ENCODE measurements around the gene CACNA1E.

CACNA1E gene

DNA sequence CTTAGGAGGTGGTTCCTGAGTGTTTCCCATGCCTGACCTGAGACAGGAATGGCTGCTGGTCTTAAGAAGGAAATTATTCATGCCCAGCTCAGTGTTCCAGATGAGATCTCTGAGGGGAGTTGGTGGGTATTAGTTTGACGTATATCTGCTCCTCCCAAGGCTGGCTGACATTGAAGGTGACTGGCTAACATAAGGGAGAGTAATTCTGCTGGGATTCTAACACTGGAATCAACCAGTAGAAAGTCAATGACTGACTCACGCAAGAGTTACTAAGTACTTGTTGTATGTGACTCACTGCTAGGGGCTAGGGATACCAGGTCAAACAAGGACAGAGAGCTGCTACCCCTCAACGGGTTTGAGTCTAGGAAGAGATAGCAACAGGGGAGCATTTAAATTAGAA is 177.3 kb downstream of the CACNA1E start:
- H3K4me1 ChIP-seq (ENCODE audit: insufficient read depth, low read length), result peaks cover 6% of the 10 kb centered on the region; the same call in 1 of the 2 replicates
- no peaks in the 10 kb centered on the region for H3K36me3 ChIP-seq (ENCODE audit: insufficient read depth, low read length)
- no peaks in the 10 kb centered on the region for H3K27me3 ChIP-seq (ENCODE audit: insufficient read depth, low read length)
- H3K27ac ChIP-seq (ENCODE audit: low read depth, low read length), result no peak overlapping the region
- H3K9me3 ChIP-seq (ENCODE audit: insufficient read depth, low read depth, low read length), result no peaks in the 10 kb centered on the region
- H3K4me3 ChIP-seq (ENCODE audit: low read length), result no peak overlapping the region
- no peak overlapping the region for H3K9ac ChIP-seq (ENCODE audit: low read depth, low read length)
- WGBS, result 91% methylated on average over 3 of the region's 3 CpGs

DNA sequence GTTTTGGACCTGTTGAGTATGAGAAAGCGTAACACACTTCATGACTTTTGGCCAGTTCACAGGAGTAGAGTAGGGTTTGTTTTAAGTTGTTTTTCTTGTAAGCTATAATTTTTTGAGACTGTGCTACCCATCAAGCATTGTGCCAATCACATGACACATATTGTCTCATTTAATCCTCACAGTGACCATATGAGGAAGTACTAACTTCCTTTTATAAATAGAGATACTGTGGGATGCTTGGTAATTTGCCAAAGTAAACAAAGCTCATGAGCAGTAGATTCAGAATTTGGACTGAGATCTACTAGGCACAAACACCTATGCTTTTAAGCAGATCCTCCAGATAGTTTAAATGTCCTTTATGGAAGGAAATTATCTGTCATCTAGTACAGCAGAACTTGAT is 178.3 kb downstream of the CACNA1E start:
- no peaks in the 10 kb centered on the region for H3K36me3 ChIP-seq (ENCODE audit: insufficient read depth, low read length)
- H3K9ac ChIP-seq (ENCODE audit: low read depth, low read length), result no peak overlapping the region
- no peaks in the 10 kb centered on the region for H3K9me3 ChIP-seq (ENCODE audit: insufficient read depth, low read depth, low read length)
- 97% methylated on average over 1 of the region's 1 CpG for WGBS
- no peaks in the 10 kb centered on the region for H3K27me3 ChIP-seq (ENCODE audit: insufficient read depth, low read length)
- peaks cover 6% of the 10 kb centered on the region; the same call in 1 of the 2 replicates for H3K4me1 ChIP-seq (ENCODE audit: insufficient read depth, low read length)
- no peak overlapping the region for H3K27ac ChIP-seq (ENCODE audit: low read depth, low read length)
- no peak overlapping the region for H3K4me3 ChIP-seq (ENCODE audit: low read length)

DNA sequence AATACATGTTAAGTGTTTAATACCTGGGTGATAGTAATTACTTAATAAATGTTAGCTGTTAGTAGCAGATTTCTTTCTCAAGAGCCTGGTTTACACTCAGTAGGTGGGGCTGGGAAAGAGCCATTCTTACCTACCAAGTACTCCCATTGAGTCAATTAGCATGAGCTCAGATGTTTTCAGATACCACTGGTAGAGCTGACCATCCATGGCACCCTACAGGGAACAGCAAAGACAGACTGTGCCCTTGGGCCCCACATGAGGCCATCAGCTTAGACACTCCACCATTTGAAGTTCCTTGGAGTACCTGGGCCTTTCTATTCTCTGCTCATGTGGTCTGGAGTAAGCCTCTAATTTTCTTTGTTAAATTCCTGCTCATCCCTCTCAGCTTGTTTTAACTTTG is 179.3 kb downstream of the CACNA1E start:
- H3K27ac ChIP-seq (ENCODE audit: low read depth, low read length), result no peak overlapping the region
- no peaks in the 10 kb centered on the region for H3K36me3 ChIP-seq (ENCODE audit: insufficient read depth, low read length)
- H3K9ac ChIP-seq (ENCODE audit: low read depth, low read length), result no peak overlapping the region
- H3K9me3 ChIP-seq (ENCODE audit: insufficient read depth, low read depth, low read length), result no peaks in the 10 kb centered on the region
- H3K4me3 ChIP-seq (ENCODE audit: low read length), result no peak overlapping the region
- H3K27me3 ChIP-seq (ENCODE audit: insufficient read depth, low read length), result no peaks in the 10 kb centered on the region
- peaks cover 6% of the 10 kb centered on the region; the same call in 1 of the 2 replicates for H3K4me1 ChIP-seq (ENCODE audit: insufficient read depth, low read length)

DNA sequence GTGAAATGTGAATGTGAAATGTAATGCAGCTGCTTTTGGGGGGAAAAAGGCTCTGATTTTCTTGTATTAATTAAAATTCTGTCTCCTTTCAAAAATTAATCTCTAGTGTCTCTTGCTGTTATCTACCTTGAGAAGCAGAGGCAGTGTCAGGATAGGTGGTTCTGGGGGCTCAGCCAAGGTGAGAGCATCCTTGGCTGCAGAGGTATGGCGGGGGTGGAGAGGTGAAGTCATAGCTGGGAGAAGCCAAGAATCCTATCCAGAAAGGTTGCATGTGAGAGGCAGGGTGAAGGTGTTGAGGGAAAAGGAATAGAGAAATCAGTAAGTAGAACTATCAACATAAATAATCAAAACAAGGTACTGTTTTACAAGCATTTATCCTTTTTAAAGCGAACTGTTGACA is 181.2 kb downstream of the CACNA1E start:
- Histone ChIP-seq H3K9ac (ENCODE audit: low read depth, low read length) (no peak overlapping the region), H3K27ac (ENCODE audit: low read depth, low read length) (no peak overlapping the region), H3K4me3 (ENCODE audit: low read length) (no peak overlapping the region), H3K9me3 (ENCODE audit: insufficient read depth, low read depth, low read length) (no peaks in the 10 kb centered on the region), H3K27me3 (ENCODE audit: insufficient read depth, low read length) (no peaks in the 10 kb centered on the region), H3K4me1 (ENCODE audit: insufficient read depth, low read length) (peaks cover 9% of the 10 kb centered on the region; the same call in 1 of the 2 replicates), H3K36me3 (ENCODE audit: insufficient read depth, low read length) (no peaks in the 10 kb centered on the region)
- 79% methylated on average over 2 of the region's 2 CpGs for WGBS

DNA sequence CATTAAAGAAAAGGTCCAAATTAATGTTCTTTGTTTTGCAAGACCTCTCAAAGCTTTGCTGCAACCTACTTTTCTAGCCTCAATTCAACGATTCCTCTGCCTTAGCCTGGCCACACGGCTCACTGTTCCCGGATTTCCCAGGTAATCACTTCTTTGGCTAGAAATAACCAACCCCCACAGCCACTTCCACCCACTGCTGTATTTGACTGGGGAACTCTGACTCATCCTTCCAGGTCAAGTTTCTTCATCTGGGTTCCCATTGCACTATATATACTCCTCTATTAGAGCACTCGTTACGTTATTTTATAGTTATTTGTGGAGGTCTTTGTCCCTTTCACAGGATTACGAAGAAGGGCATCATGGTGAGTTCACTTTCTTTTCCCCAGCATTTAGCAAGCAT is 185.9 kb downstream of the CACNA1E start:
- Histone ChIP-seq H3K27ac (ENCODE audit: low read depth, low read length) (no peak overlapping the region), H3K4me1 (ENCODE audit: insufficient read depth, low read length) (peaks cover 4% of the 10 kb centered on the region; the same call in 1 of the 2 replicates), H3K4me3 (ENCODE audit: low read length) (no peak overlapping the region), H3K27me3 (ENCODE audit: insufficient read depth, low read length) (no peaks in the 10 kb centered on the region), H3K36me3 (ENCODE audit: insufficient read depth, low read length) (no peaks in the 10 kb centered on the region), H3K9ac (ENCODE audit: low read depth, low read length) (no peak overlapping the region), H3K9me3 (ENCODE audit: insufficient read depth, low read depth, low read length) (no peaks in the 10 kb centered on the region)
- 68% methylated on average over 4 of the region's 6 CpGs for WGBS

DNA sequence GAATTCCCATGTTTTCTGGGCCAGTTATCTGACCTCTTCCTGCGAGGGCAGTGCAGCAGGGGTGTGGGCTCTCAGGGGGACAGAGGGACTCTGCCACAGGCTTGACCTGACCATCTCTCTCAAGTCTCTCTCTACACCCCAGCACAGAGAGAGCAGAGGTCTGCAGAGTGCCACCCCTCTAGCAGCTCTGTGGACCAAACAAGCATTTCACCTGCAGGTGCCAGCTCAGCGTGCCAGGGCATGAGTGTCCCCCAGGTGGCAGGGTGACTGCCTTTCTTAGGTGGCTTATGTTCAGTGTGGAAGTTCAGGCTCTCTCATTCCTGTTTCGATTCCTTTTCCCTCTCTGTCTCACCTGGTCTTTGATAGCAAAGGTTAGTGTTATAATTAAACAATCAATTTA is 191.3 kb downstream of the CACNA1E start:
- WGBS, result 100% methylated on average over 2 of the region's 3 CpGs

DNA sequence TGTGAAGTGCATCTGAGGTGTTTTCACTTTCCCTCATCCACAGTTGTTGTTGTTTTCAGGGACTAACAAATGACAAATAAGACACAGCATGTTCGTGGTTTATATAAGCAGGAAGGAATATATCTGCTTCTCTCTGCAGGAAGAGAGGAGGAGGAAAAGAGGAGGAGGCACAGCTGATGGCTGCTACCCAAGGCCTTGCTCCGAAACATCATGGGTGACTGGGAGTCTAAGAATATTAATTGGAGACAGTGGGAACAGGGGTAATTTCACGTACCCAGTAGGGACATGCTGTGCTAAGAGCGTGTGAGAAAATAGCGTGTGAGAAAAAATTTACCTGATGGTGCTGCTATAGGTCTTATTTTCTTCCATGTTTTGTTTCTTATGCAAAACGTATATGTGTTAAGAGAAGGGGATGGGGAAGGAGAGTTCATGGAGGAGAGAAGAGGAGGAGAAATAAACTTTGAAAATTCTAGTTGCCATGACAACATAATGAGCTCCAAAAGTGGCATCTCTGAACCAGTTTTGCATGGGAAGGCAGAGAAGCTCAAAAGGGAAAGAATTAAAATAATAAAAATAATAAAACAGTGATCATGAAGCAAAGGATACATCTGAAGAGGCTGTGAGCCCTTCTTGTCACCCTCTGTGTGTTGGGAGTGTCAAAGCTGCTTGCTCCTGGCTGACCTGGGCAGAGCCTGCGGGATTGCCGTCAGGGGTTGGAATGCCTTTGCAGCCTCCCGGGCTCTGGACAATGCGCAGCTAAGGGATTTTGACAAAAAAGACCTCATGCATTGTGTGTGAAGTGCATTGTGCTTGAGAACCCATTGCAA is 192.0 kb downstream of the CACNA1E start:
- Histone ChIP-seq H3K4me3 (ENCODE audit: low read length) (no peak overlapping the region), H3K36me3 (ENCODE audit: insufficient read depth, low read length) (no peaks in the 10 kb centered on the region), H3K27ac (ENCODE audit: low read depth, low read length) (no peak overlapping the region), H3K4me1 (ENCODE audit: insufficient read depth, low read length) (0 out of 2 replicates have a peak, but pooled peaks cover 3% of the 10 kb centered on the region), H3K9me3 (ENCODE audit: insufficient read depth, low read depth, low read length) (no peaks in the 10 kb centered on the region), H3K9ac (ENCODE audit: low read depth, low read length) (no peak overlapping the region), H3K27me3 (ENCODE audit: insufficient read depth, low read length) (no peaks in the 10 kb centered on the region)
- WGBS, result 89% methylated on average over 10 of the region's 10 CpGs

More for the DNA sequence above, 191.3 kb downstream of the CACNA1E start:
- H3K9me3 ChIP-seq (ENCODE audit: insufficient read depth, low read depth, low read length), result no peaks in the 10 kb centered on the region
- H3K4me3 ChIP-seq (ENCODE audit: low read length), result no peak overlapping the region
- H3K4me1 ChIP-seq (ENCODE audit: insufficient read depth, low read length), result peaks cover 4% of the 10 kb centered on the region; the same call in 1 of the 2 replicates
- H3K36me3 ChIP-seq (ENCODE audit: insufficient read depth, low read length), result no peaks in the 10 kb centered on the region
- no peaks in the 10 kb centered on the region for H3K27me3 ChIP-seq (ENCODE audit: insufficient read depth, low read length)
- no peak overlapping the region for H3K9ac ChIP-seq (ENCODE audit: low read depth, low read length)
- H3K27ac ChIP-seq (ENCODE audit: low read depth, low read length), result no peak overlapping the region

DNA sequence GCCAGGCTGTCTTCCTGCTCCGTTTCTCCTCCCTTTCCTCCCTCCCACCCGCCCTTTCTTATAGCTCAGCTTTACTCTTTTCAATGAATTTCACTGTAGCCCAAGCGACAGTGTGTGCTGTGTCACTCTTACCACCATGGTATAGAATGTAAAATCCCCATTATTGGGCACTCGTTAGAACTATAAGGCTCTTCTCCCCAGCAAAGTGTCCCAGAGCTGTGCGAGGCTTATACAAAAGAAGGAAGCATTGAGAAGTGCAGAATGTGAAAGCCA is 192.5 kb downstream of the CACNA1E start:
- Histone ChIP-seq H3K27ac (ENCODE audit: low read depth, low read length) (no peak overlapping the region), H3K4me1 (ENCODE audit: insufficient read depth, low read length) (0 out of 2 replicates have a peak, but pooled peaks cover 3% of the 10 kb centered on the region), H3K36me3 (ENCODE audit: insufficient read depth, low read length) (no peaks in the 10 kb centered on the region), H3K9ac (ENCODE audit: low read depth, low read length) (no peak overlapping the region), H3K9me3 (ENCODE audit: insufficient read depth, low read depth, low read length) (no peaks in the 10 kb centered on the region), H3K27me3 (ENCODE audit: insufficient read depth, low read length) (no peaks in the 10 kb centered on the region), H3K4me3 (ENCODE audit: low read length) (no peak overlapping the region)
- WGBS, result 65% methylated on average over 3 of the region's 5 CpGs

DNA sequence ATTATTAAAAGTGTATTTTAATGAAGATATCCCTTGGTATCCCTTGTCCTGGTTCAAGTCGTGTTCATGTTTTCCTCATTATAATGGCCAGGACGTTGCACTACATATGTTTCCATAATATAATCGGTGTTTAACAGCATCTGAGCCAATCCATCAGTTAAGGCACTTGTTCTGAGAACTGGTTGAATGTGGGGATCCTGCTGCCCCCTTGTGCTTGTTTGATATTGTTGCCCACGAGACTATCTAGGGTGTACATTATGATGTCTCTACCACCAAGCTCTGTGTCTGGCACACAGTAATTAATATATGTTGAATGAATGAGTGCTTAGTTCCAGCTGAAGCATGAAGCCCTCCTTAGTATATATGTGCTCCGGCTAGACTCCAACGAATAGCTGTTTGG is 193.0 kb downstream of the CACNA1E start:
- WGBS, result 64% methylated on average over 6 of the region's 6 CpGs

DNA sequence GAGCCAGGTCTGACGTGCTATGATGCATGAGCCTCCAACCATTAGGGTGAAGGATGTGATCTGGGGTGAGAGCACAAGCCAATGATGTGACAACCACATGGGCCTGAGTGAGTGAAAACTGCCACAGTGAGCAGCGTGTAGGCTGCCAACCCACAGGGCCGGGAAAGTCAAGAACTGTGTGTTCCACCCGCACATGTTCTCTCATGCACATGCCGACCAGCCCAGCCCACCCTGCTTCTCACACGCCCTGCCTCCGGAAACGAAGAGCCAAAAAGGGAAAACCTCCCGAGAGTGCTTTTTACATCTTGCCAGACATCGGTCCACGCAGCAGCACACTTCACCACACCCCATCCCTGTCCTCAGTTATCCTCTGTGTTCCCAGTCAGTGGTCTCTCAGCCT is 197.0 kb downstream of the CACNA1E start:
- Histone ChIP-seq H3K9ac (ENCODE audit: low read depth, low read length) (no peak overlapping the region), H3K4me3 (ENCODE audit: low read length) (no peak overlapping the region)
- 96% methylated on average over 11 of the region's 11 CpGs for WGBS

More for the DNA sequence above, 193.0 kb downstream of the CACNA1E start:
- Histone ChIP-seq H3K27me3 (ENCODE audit: insufficient read depth, low read length) (no peaks in the 10 kb centered on the region), H3K4me1 (ENCODE audit: insufficient read depth, low read length) (0 out of 2 replicates have a peak, but pooled peaks cover 3% of the 10 kb centered on the region), H3K27ac (ENCODE audit: low read depth, low read length) (no peak overlapping the region), H3K9ac (ENCODE audit: low read depth, low read length) (no peak overlapping the region), H3K36me3 (ENCODE audit: insufficient read depth, low read length) (no peaks in the 10 kb centered on the region), H3K9me3 (ENCODE audit: insufficient read depth, low read depth, low read length) (no peaks in the 10 kb centered on the region), H3K4me3 (ENCODE audit: low read length) (no peak overlapping the region)

DNA sequence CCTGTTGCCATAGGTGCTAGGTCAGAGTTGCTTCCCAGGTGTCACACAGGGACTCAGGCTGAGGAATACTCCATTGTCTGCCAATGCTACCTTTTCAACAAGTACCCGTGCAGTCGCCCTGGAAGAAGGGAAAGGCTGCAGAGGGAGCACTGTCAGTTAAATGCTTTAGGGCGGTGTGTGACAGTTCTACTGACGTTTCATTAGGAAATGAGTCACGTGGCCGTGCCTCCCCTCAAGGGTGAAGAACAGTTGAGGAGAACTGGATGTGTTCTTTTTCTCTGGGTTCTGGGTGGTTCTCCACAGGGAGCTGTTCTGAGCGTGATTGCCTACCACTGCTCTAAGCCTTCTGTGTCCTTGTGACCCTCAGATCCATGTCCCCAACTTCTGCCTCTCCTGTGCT is 197.6 kb downstream of the CACNA1E start:
- Histone ChIP-seq H3K9ac (ENCODE audit: low read depth, low read length) (no peak overlapping the region), H3K27ac (ENCODE audit: low read depth, low read length) (no peak overlapping the region), H3K9me3 (ENCODE audit: insufficient read depth, low read depth, low read length) (no peaks in the 10 kb centered on the region), H3K27me3 (ENCODE audit: insufficient read depth, low read length) (no peaks in the 10 kb centered on the region), H3K36me3 (ENCODE audit: insufficient read depth, low read length) (no peaks in the 10 kb centered on the region), H3K4me3 (ENCODE audit: low read length) (no peak overlapping the region), H3K4me1 (ENCODE audit: insufficient read depth, low read length) (0 out of 2 replicates have a peak, but pooled peaks cover 3% of the 10 kb centered on the region)
- 80% methylated on average over 7 of the region's 7 CpGs for WGBS

More for the DNA sequence above, 197.0 kb downstream of the CACNA1E start:
- H3K27me3 ChIP-seq (ENCODE audit: insufficient read depth, low read length), result no peaks in the 10 kb centered on the region
- H3K27ac ChIP-seq (ENCODE audit: low read depth, low read length), result no peak overlapping the region
- no peaks in the 10 kb centered on the region for H3K36me3 ChIP-seq (ENCODE audit: insufficient read depth, low read length)
- no peaks in the 10 kb centered on the region for H3K9me3 ChIP-seq (ENCODE audit: insufficient read depth, low read depth, low read length)
- 0 out of 2 replicates have a peak, but pooled peaks cover 3% of the 10 kb centered on the region for H3K4me1 ChIP-seq (ENCODE audit: insufficient read depth, low read length)
